ENCODE measurements around the gene CRYBG1. TPM values are rescaled to one million over a fixed set of nuclear protein-coding genes. Genes with fewer than 3 reads are reported as not detected.

Gene CRYBG1
- total RNA-seq, 2 experiments from 2014 or later = 44.1 to 62.7 TPM

- no peak overlapping the region for H3K27ac Mint-ChIP-seq
- H3K4me1 Mint-ChIP-seq = peaks cover 5% of the 10 kb centered on the region
- CTCF ChIA-PET = no interaction called here
- H3K9me3 Mint-ChIP-seq (ENCODE audit: low read depth) = no peaks in the 10 kb centered on the region
- no peak for ATAC-seq
- H3K4me3 Mint-ChIP-seq = no peak overlapping the region
- H3K27me3 Mint-ChIP-seq = no peaks in the 10 kb centered on the region
- no peak for DNase-seq
- H3K36me3 Mint-ChIP-seq = no peaks in the 10 kb centered on the region
These were observed 117.3 kb downstream of the CRYBG1 start for GRCh38 chr6:106477790-106478189.

GRCh38 chr6:106486236-106486635 lies 125.7 kb downstream of the CRYBG1 start:
- no peak overlapping the region for H3K27ac Mint-ChIP-seq
- H3K4me3 Mint-ChIP-seq = no peak overlapping the region
- CTCF ChIA-PET = no interaction called here
- H3K4me1 Mint-ChIP-seq = no peaks in the 10 kb centered on the region
- DNase-seq (no peak), ATAC-seq (no peak)
- peaks cover 1% of the 10 kb centered on the region for H3K36me3 Mint-ChIP-seq
- no peaks in the 10 kb centered on the region for H3K9me3 Mint-ChIP-seq (ENCODE audit: low read depth)
- H3K27me3 Mint-ChIP-seq = peaks cover 8% of the 10 kb centered on the region

- DNase-seq (no peak), ATAC-seq (no peak)
- Mint-ChIP-seq H3K4me3 (no peak overlapping the region), H3K9me3 (ENCODE audit: low read depth) (no peaks in the 10 kb centered on the region), H3K4me1 (no peaks in the 10 kb centered on the region), H3K27me3 (peaks cover 10% of the 10 kb centered on the region), H3K36me3 (peaks cover 1% of the 10 kb centered on the region), H3K27ac (no peak overlapping the region)
- CTCF ChIA-PET = interaction anchor here (1.5 kb wide), 1 partner anchor 78 kb away, joined by 3 read pairs; no protein-coding TSS in a partner anchor
These were observed 128.2 kb downstream of the CRYBG1 start for GRCh38 chr6:106488494-106489370.

GRCh38 chr6:106490030-106490429 lies 129.5 kb downstream of the CRYBG1 start:
- ATAC-seq (no peak), DNase-seq (no peak)
- H3K27ac Mint-ChIP-seq = no peak overlapping the region
- no peaks in the 10 kb centered on the region for H3K4me1 Mint-ChIP-seq
- CTCF ChIA-PET = interaction anchor here (1.5 kb wide), 1 partner anchor 76 kb away, joined by 3 read pairs; no protein-coding TSS in a partner anchor
- no peaks in the 10 kb centered on the region for H3K9me3 Mint-ChIP-seq (ENCODE audit: low read depth)
- H3K27me3 Mint-ChIP-seq = peaks cover 10% of the 10 kb centered on the region
- H3K36me3 Mint-ChIP-seq = peaks cover 1% of the 10 kb centered on the region
- H3K4me3 Mint-ChIP-seq = no peak overlapping the region

- peaks cover 1% of the 10 kb centered on the region for H3K36me3 Mint-ChIP-seq
- H3K4me3 Mint-ChIP-seq = no peak overlapping the region
- no peak for DNase-seq
- H3K27ac Mint-ChIP-seq = no peak overlapping the region
- H3K9me3 Mint-ChIP-seq (ENCODE audit: low read depth) = no peaks in the 10 kb centered on the region
- H3K4me1 Mint-ChIP-seq = no peaks in the 10 kb centered on the region
- ATAC-seq = no peak
- H3K27me3 Mint-ChIP-seq = peaks cover 7% of the 10 kb centered on the region
- CTCF ChIA-PET = interaction anchor here (1.0 to 1.5 kb wide), 2 partner anchors 76 to 151 kb away, joined by 3 read pairs; no protein-coding TSS in a partner anchor
These were observed 129.9 kb downstream of the CRYBG1 start for GRCh38 chr6:106490436-106490835.

- DNase-seq (no peak), ATAC-seq (no peak)
- CTCF ChIA-PET = interaction anchor here (1.0 kb wide), 1 partner anchor 152 kb away, joined by 3 read pairs; no protein-coding TSS in a partner anchor
- H3K4me1 Mint-ChIP-seq = no peaks in the 10 kb centered on the region
- peaks cover 1% of the 10 kb centered on the region for H3K36me3 Mint-ChIP-seq
- no peak overlapping the region for H3K4me3 Mint-ChIP-seq
- no peaks in the 10 kb centered on the region for H3K9me3 Mint-ChIP-seq (ENCODE audit: low read depth)
- H3K27ac Mint-ChIP-seq = no peak overlapping the region
- H3K27me3 Mint-ChIP-seq = peaks cover 3% of the 10 kb centered on the region
These were observed 130.5 kb downstream of the CRYBG1 start for GRCh38 chr6:106490974-106491373.

- ATAC-seq = no peak
- Mint-ChIP-seq H3K9me3 (ENCODE audit: low read depth) (no peaks in the 10 kb centered on the region), H3K27ac (no peak overlapping the region), H3K27me3 (peaks cover 3% of the 10 kb centered on the region), H3K4me3 (no peak overlapping the region), H3K36me3 (no peaks in the 10 kb centered on the region), H3K4me1 (no peaks in the 10 kb centered on the region)
- DNase-seq = no peak
- CTCF ChIA-PET = no interaction called here
These were observed 134.5 kb downstream of the CRYBG1 start for GRCh38 chr6:106495014-106495413.

GRCh38 chr6:106496823-106497222 lies 136.3 kb downstream of the CRYBG1 start:
- DNase-seq (no peak), ATAC-seq (no peak)
- Mint-ChIP-seq H3K27ac (no peak overlapping the region), H3K36me3 (no peaks in the 10 kb centered on the region), H3K9me3 (ENCODE audit: low read depth) (no peaks in the 10 kb centered on the region), H3K4me1 (no peaks in the 10 kb centered on the region), H3K27me3 (peaks cover 4% of the 10 kb centered on the region), H3K4me3 (no peak overlapping the region)
- CTCF ChIA-PET = interaction anchor here (0.6 kb wide), 1 partner anchor 162 kb away, joined by 3 read pairs; no protein-coding TSS in a partner anchor

- ATAC-seq (no peak), DNase-seq (no peak)
- Mint-ChIP-seq H3K27ac (no peak overlapping the region), H3K4me1 (no peaks in the 10 kb centered on the region), H3K9me3 (ENCODE audit: low read depth) (no peaks in the 10 kb centered on the region), H3K27me3 (peaks cover 4% of the 10 kb centered on the region), H3K36me3 (no peaks in the 10 kb centered on the region), H3K4me3 (no peak overlapping the region)
- CTCF ChIA-PET = no interaction called here
These were observed 141.4 kb downstream of the CRYBG1 start for GRCh38 chr6:106501960-106502371.

GRCh38 chr6:106502559-106502958 lies 142.0 kb downstream of the CRYBG1 start:
- CTCF ChIA-PET = interaction anchor here (1.5 kb wide), 1 partner anchor 9 kb away, joined by 4 read pairs; no protein-coding TSS in a partner anchor
- H3K4me1 Mint-ChIP-seq = no peaks in the 10 kb centered on the region
- no peak overlapping the region for H3K4me3 Mint-ChIP-seq
- H3K27me3 Mint-ChIP-seq = peaks cover 4% of the 10 kb centered on the region
- no peaks in the 10 kb centered on the region for H3K36me3 Mint-ChIP-seq
- H3K27ac Mint-ChIP-seq = no peak overlapping the region
- ATAC-seq (no peak), DNase-seq (no peak)
- H3K9me3 Mint-ChIP-seq (ENCODE audit: low read depth) = no peaks in the 10 kb centered on the region

GRCh38 chr6:106508277-106508676 lies 147.8 kb downstream of the CRYBG1 start:
- no peak overlapping the region for H3K4me3 Mint-ChIP-seq

GRCh38 chr6:106508834-106509233 lies 148.3 kb downstream of the CRYBG1 start:
- Mint-ChIP-seq H3K27me3 (no peaks in the 10 kb centered on the region), H3K27ac (no peak overlapping the region), H3K4me3 (no peak overlapping the region), H3K4me1 (peaks cover 24% of the 10 kb centered on the region), H3K36me3 (peaks cover 9% of the 10 kb centered on the region), H3K9me3 (ENCODE audit: low read depth) (no peaks in the 10 kb centered on the region)
- ATAC-seq = no peak
- no peak for DNase-seq
- CTCF ChIA-PET = interaction anchor here (0.8 to 6.4 kb wide), 6 partner anchors 14 to 173 kb away, joined by 3 to 125 read pairs (median 6); no protein-coding TSS in a partner anchor

More at GRCh38 chr6:106508277-106508676, 147.8 kb downstream of the CRYBG1 start:
- DNase-seq (no peak), ATAC-seq (no peak)
- H3K4me1 Mint-ChIP-seq = peaks cover 22% of the 10 kb centered on the region
- H3K27ac Mint-ChIP-seq = no peak overlapping the region
- no peaks in the 10 kb centered on the region for H3K9me3 Mint-ChIP-seq (ENCODE audit: low read depth)
- CTCF ChIA-PET = interaction anchor here (1.9 kb wide), 1 partner anchor 58 kb away, joined by 10 read pairs; no protein-coding TSS in a partner anchor
- H3K27me3 Mint-ChIP-seq = no peaks in the 10 kb centered on the region
- peaks cover 5% of the 10 kb centered on the region for H3K36me3 Mint-ChIP-seq

- peak overlapping the region; percentile 94 for H3K4me3 Mint-ChIP-seq
- H3K4me1 Mint-ChIP-seq = peaks cover 30% of the 10 kb centered on the region
- CTCF ChIA-PET = interaction anchor here (0.8 to 6.4 kb wide), 7 partner anchors 14 to 174 kb away, joined by 3 to 125 read pairs (median 4); no protein-coding TSS in a partner anchor
- DNase-seq (no peak), ATAC-seq (no peak)
- no peaks in the 10 kb centered on the region for H3K9me3 Mint-ChIP-seq (ENCODE audit: low read depth)
- H3K27ac Mint-ChIP-seq = no peak overlapping the region
- H3K36me3 Mint-ChIP-seq = peaks cover 14% of the 10 kb centered on the region
- H3K27me3 Mint-ChIP-seq = no peaks in the 10 kb centered on the region
These were observed 149.0 kb downstream of the CRYBG1 start for GRCh38 chr6:106509420-106510089.
